ENCODE data around the gene MINDY4.

GRCh38 chr7:30913821-30914515, 142.8 kb downstream of the MINDY4 start:
- TF ChIP-seq CTCF (IDR thresholded peaks at IDR 0.05) (no peak), POLR2A (IDR thresholded peaks at IDR 0.05) (no peak)
